Ishikawa (cell line): ENCODE data around the gene FCGR3B.

Source experiments
- CEBPB ChIP-seq: IDR thresholded peaks from 2 replicates; pipeline ENCODE4 v1.6.1; 2012
- EGR1 ChIP-seq: IDR thresholded peaks from 2 replicates; pipeline ENCODE4 v1.6.1; 2012
- MAX ChIP-seq: IDR thresholded peaks from 2 replicates; pipeline ENCODE4 v1.6.1; 2012
- NFIC ChIP-seq: IDR thresholded peaks from 2 replicates; pipeline ENCODE4 v1.6.1; 2012
- RAD21 ChIP-seq: IDR thresholded peaks from 2 replicates; pipeline ENCODE4 v1.6.1; 2012; ENCODE audit warnings: low read depth
- TCF12 ChIP-seq: IDR thresholded peaks from 2 replicates; pipeline ENCODE4 v1.6.1; 2012; ENCODE audit warnings: low read depth
- TEAD4 ChIP-seq: IDR thresholded peaks from 2 replicates; pipeline ENCODE4 v1.6.1; 2012

FCGR3B gene

GRCh38 chr1:161647507-161648360 is 16.8 kb upstream of the FCGR3B start:
- peak; percentile 75 for TF ChIP-seq RAD21

GRCh38 chr1:161621181-161622000 is 9.6 kb downstream of the FCGR3B start:
- peak; percentile 43 for TF ChIP-seq TEAD4

GRCh38 chr1:161612322-161613141 is 18.4 kb downstream of the FCGR3B start:
- TF ChIP-seq NFIC, result 0 out of 2 replicates have a peak, but pooled peaks have one; percentile 9
- TF ChIP-seq TEAD4, result peak; percentile 91
- TF ChIP-seq TCF12, result peak; percentile 44; the same call in 1 of the 2 replicates
- 0 out of 2 replicates have a peak, but pooled peaks have one; percentile 20 for TF ChIP-seq CEBPB
- TF ChIP-seq EGR1, result 0 out of 2 replicates have a peak, but pooled peaks have one; percentile 20

- 0 out of 2 replicates have a peak, but pooled peaks have one; percentile 26 for TF ChIP-seq MAX
Measured at GRCh38 chr1:161611866-161612321, 19.1 kb downstream of the FCGR3B start.
